NCI-H2107 (cell line): Measurements from ENCODE around the gene CDC42BPB.

ENCODE experiments used
- DNase-seq: peaks from one replicate; lab custom pipeline; 2025; lab: John Stamatoyannopoulos, UW

Gene CDC42BPB

GRCh38 chr14:103057372-103058163 is at the start of gene CDC42BPB:
TSS of gene CDC42BPB (minus strand) at chr14:103057549. CDS start at chr14:103057173, 376 bp downstream.
- peak; percentile 89 for DNase-seq

GRCh38 chr14:103105580-103106150 is 48.3 kb upstream of the CDC42BPB start:
- DNase-seq, result peak; percentile 93

- DNase-seq, result peak; percentile 87
These were observed 47.5 kb upstream of the CDC42BPB start for GRCh38 chr14:103104654-103105452.

GRCh38 chr14:103104389-103104653 is 47.0 kb upstream of the CDC42BPB start:
- DNase-seq, result no peak

- DNase-seq, result peak; percentile 69
These were observed 46.4 kb upstream of the CDC42BPB start for GRCh38 chr14:103103461-103104388.

- no peak for DNase-seq
These were observed 45.4 kb upstream of the CDC42BPB start for GRCh38 chr14:103102689-103103260.

GRCh38 chr14:103101963-103102688 is 44.8 kb upstream of the CDC42BPB start:
- DNase-seq, result no peak

GRCh38 chr14:103101257-103101962 is 44.1 kb upstream of the CDC42BPB start:
- no peak for DNase-seq

- no peak for DNase-seq
These were observed 43.2 kb upstream of the CDC42BPB start for GRCh38 chr14:103100281-103101121.

GRCh38 chr14:103099733-103100280 is 42.5 kb upstream of the CDC42BPB start:
- no peak for DNase-seq

GRCh38 chr14:103099081-103099732 is 41.9 kb upstream of the CDC42BPB start:
- no peak for DNase-seq

GRCh38 chr14:103097994-103098957 is 40.9 kb upstream of the CDC42BPB start:
- DNase-seq, result no peak

GRCh38 chr14:103097244-103097993 is 40.1 kb upstream of the CDC42BPB start:
- DNase-seq, result no peak

- no peak for DNase-seq
These were observed 39.0 kb upstream of the CDC42BPB start for GRCh38 chr14:103096387-103096786.

GRCh38 chr14:103095210-103095778 is 37.9 kb upstream of the CDC42BPB start:
- no peak for DNase-seq
